Testis (tissue), 2 donors: ENCODE data around the gene SHC3.

Experiments
- CTCF ChIP-seq, 3 experiments: fragments of 450-650 bp in 2 of 3; fragments of 200-600 bp in 1 of 3; sonication (generic) in 1 of 3; IDR thresholded peaks; one replicate each; pipeline ENCODE4 v1.5.1; 2016 to 2019; ENCODE audit warnings: antibody characterized with exemption in 3 of 3, mild to moderate bottlenecking in 2 of 3, moderate library complexity in 1 of 3
- POLR2A ChIP-seq: fragments of 450-650 bp; IDR thresholded peaks from one replicate; pipeline ENCODE4 v1.6.1; 2017; ENCODE audit warnings: antibody characterized with exemption, mild to moderate bottlenecking, moderate library complexity

GRCh38 chr9:89071591-89071990 is 107.0 kb downstream of the SHC3 start:
- TF ChIP-seq POLR2A (no peak), CTCF (IDR thresholded peaks at IDR 0.05) (no peak)
